HG02981 (cell line): ENCODE data around the gene MAP9.
A peak's percentile ranks its signal among the peaks of the same experiment; 100 is the strongest.
"Not testable (repeated sequence)": the region's sequence is repeated elsewhere in the genome, so short reads cannot be mapped to it uniquely, and the experiment has no call there.

Experiments
- ATAC-seq: cut with Tn5 transposase; IDR thresholded peaks from one replicate; pipeline ENCODE4 v1.9.1; 2021; ENCODE audit warnings: mild to moderate bottlenecking, moderate library complexity; ENCODE audit not compliant: unreplicated experiment

Gene MAP9

GRCh38 chr4:155376387-155377268, at the start of gene MAP9:
TSS of gene MAP9 (minus strand) at chr4:155376965. CDS start at chr4:155375850, 1,115 bp downstream.
- ATAC-seq: peak; percentile 97

- not testable (repeated sequence) for ATAC-seq
These were observed 48.0 kb upstream of the MAP9 start for GRCh38 chr4:155424778-155425177.

DNA sequence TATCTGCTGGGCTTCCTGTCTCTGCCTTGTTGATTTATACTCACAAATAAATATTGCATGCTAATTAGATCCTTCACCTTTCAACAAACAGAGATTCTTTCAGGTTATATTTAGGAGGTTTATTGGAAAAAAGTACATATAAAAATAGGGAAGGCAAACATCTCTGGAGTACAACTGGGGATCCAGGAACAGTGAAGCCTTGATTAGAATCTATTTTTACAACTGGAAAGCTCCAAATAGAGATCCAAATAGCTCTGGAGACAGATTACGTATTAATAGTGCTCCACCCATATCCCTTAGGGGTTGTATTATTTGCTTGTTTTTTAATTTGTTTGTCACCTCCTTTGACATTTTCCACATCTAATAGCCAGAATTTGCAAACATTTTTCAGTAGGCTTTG, 46.9 kb upstream of the MAP9 start:
- ATAC-seq: no peak

DNA sequence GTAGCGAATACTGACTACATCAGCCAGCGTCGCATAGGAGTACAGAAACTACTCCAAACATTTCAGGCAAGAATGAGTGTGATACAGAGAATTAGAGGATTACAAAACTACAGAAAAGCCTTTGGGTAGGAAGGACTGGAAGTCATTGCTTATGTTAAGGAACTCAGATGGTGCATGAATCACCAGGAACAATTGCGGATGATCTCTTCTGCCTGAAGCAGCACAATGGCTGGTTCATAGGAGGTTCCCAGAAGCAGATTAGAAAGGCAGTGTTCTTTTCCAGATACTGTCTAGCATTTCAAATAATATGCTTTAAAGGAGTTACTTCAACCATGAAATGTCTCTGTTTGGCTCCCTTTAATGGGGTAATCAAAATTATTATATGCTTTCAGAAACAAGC, 42.5 kb upstream of the MAP9 start:
- ATAC-seq: no peak

GRCh38 chr4:155415662-155416061, 38.9 kb upstream of the MAP9 start:
- ATAC-seq: no peak

DNA sequence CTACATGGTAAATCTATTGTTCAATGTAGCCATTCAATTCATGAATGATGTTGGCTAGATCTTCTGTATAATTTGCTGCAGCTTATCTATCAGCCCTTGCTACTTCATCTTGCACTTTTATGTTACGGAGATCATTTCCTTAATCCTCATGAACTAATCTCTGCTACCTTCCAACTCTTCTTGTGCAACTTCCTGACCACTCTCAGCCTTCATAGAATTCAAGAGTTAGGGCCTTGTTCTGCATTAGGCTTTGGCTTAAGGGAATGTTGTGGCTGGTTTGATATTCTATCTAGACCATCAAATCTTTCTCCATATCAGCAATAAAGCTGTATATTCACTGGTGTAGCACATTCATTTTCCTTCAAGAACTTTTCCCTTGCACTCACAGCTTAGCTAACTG, 36.7 kb upstream of the MAP9 start:
- ATAC-seq: no peak

DNA sequence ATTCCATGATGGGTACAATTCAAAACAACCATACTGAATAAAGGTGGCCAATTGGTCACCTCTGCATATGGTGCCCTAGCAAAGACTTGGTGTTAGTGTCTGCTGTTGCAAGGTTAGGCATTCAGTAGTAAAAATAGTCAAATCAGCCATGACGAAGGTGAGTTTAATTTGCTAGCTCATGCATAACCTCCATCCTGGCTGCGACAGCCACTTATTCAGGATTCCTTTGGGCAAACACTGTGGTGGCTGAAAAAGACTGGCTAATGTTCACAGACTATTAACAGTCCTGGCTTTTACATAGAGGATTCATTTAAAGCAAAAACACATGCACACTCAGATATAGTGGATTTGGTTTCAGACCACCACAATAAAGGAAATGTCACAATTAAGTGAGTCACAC, 34.8 kb upstream of the MAP9 start:
- no peak for ATAC-seq

GRCh38 chr4:155408796-155409195, 32.0 kb upstream of the MAP9 start:
- peak; percentile 78 for ATAC-seq

- ATAC-seq: no peak
These were observed 30.7 kb upstream of the MAP9 start for GRCh38 chr4:155407480-155407879.

DNA sequence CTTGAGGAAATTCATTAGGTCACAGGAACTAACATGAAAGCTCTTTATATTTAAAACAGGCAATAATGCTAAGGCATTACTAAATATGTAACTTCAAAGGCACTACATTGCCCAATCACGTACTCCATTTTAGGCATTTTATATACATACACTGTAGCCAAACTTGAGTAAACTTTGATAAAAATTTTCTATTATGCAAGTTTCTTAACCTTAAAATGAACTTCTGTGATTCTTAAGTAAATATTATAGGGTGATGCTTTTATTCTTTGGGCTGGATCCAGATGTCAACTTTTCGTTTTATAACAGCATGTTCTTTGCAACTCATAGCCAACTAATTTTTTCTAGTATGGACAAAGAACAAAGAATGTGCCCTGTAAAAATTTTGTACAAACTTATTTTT, 28.3 kb upstream of the MAP9 start:
- ATAC-seq: no peak

- no peak for ATAC-seq
These were observed 27.1 kb upstream of the MAP9 start for GRCh38 chr4:155403886-155404285.

DNA sequence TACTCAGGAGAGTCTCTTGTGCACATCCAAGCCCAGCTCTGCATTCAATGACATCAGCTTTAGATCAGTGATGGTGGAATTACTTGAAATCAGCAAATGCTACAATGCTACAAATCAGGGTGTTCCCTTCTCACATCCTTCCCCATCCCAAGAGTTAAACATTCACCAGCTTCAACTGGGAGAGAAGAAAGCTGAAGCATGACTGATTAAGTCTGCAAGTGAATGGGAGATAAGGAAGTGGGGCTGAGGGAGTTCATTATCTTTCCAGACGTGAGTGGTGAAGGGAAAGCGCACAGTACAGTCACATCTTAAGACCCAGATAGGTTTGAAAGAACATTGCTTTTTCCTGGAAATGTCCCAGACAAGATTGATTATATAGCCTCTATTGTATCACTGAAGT, 26.2 kb upstream of the MAP9 start:
- no peak for ATAC-seq

DNA sequence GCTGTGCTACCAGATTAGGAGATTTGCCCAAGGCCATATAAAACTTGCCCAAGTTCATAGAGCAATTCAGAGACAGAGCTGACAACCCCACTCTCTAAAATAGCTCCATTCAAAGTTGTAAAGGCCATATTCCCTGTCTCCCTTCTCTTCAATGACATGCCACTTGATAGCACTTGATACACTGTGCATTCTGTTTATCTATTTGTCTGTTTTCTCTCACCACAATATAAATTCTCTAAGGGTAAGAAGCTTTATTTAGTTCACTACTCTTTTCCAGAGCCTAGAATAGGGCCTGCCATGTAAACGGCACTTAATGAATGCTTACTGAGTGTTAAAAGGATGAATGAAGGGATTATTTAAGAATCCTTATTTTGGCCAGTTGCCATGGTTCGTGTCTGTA, 24.1 kb upstream of the MAP9 start:
- no peak for ATAC-seq

DNA sequence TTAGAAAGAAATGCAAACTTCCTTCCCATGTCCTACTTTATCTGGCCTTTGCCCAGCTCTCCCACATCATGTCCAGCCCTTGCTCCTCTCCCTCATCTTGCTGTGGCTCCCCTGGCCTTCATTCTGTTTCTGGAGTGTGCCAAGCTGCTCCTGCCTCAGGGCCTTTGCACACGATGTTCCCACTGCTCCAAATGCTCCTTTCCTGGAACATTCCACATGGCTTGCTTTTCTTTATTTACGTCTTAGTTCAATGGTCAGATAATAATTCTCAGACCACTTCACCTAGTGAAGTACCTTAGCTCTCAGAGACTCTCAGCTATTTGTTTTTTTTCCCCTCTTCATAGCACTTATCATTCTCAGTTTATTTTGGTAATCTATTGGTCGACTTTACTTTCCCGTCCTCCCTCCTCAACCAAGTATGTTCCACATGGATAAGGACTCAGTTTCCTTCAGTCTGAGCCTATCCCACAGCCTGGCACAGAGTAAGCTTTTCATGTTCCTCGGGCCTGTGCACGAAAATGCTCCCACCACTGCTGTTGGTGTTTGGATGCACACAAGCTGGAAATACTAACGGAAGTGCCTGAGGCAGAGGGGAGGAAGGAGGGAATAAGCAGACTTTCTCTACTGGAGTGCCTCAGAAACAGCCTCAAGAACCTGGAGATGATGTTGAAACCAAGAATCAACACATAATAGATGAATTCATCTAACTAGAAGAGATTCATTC, 23.4 kb upstream of the MAP9 start:
- no peak for ATAC-seq

GRCh38 chr4:155392481-155393184, 15.9 kb upstream of the MAP9 start:
- no peak for ATAC-seq

- ATAC-seq: no peak
These were observed 15.2 kb upstream of the MAP9 start for GRCh38 chr4:155391932-155392331.

DNA sequence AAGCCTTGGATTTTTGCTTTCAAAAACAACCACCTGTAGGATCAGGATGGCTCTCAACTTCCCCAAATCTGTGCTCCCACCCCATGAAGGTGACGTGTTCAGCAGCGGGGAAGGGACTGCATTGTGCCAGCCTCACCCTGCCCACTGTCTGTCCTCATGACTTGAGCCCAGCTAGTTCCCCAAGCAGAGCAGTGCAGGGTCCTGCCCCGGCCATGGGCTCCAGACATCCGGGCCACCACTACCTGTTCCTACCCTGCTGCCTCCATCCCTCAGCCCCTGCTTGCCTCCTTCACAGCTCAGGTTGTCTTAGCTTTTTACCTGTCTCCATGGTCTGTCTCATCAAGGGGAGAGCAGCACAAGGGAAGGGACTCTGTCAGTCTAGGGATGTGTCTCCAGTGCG, 11.4 kb upstream of the MAP9 start:
- no peak for ATAC-seq

DNA sequence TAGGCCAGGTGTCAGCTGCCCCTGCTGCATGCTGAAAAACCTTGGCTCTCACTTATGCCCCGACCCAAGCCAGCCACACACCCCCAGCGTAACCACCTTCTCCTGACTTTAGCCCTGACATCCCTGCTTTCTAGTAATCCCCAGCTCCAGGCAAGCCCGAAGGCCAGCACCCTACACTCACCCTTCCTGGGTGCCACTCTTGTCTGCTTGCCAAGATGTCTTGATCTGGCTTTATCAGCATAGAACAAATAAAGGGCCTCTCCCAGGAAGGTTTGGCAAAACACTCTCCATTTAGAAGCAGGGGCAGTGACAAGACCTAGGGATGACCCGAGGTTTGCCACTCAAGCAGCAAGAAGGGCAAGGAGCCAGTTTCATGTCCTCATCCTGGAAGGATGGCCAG, 6.8 kb upstream of the MAP9 start:
- ATAC-seq: no peak

GRCh38 chr4:155377276-155377675, 511 bp upstream of the MAP9 start:
- ATAC-seq: no peak

GRCh38 chr4:155371432-155372043, 5.2 kb downstream of the MAP9 start:
- peak; percentile 21 for ATAC-seq

DNA sequence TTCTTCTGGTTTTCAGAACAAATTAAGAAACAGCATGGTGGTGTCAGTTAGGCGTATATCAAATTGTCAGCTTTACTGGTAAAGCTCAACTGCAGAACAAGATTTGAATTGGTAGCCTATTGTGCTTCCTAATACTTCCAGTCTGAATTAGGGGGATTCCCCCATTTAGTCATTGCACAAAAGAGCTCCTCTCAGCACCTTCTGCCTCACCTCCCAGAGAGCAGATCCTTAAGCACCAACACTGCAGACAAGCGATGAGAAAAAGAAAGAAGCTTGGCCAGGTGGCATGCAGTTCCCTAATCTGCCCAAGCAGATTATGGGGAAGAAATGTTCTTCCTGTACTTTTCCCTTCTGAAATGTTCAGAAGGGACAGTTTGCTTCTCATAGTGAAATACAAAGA, 9.2 kb downstream of the MAP9 start:
- ATAC-seq: peak; percentile 53
